ENCODE measurements around the gene DICER1.

Gene DICER1

DNA sequence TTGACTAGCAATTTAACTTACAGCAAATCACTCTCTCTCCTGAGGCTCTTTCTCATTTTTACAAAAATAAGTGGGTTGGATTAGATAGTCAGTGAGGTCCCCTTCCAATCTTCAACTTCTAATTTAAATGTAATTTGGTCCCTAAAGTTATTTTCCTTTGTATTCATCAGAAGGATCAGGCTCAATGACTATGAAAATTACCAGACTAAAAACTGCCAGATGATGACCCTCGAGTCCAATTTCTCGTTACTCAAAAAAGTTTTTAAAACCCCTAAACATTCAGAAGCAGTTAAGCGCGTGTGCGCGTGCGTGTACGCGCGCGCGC is 34.7 kb downstream of the DICER1 start:
- DNase-seq, result no peak

GRCh38 chr14:95121911-95122620 is 35.3 kb downstream of the DICER1 start:
- DNase-seq, result no peak

DNA sequence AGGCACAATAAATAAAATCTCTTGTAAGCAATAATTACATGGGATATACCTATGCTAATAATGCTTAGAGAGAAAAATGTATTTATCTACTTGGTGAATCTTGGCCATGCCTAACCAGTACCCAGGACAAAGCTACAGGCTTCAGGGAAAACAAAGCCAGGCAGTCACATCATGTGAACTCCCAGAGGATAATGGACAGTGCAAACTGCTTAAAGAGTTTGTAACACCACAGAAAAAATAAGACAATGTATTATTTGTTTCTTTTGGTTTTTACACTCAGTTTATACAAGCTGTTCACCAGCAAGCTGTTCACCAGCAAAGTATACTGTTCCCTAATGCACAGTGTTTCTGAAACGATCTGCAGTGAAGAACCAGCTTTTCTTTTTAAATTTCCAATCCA is 38.0 kb downstream of the DICER1 start:
- no peak for DNase-seq

GRCh38 chr14:95117937-95118721 is 39.2 kb downstream of the DICER1 start:
- DNase-seq, result no peak

DNA sequence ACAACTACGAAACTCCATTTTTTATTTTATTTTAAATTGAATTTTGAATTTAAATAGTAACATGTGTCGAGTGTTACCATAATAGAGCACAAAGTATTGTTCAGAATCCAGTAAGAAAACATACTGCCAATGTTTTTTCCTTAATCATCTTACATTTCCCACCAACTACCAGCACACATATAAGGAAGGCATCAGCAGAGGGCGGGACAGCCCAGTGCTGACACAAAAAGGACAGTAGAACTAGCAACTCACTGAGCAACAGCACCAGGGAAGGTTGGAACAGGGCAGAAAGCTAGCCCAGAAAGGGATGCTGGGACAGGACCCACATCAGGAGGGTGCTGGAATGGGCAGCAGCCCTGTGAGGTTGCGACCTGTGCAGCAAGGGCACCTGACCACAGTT is 43.9 kb downstream of the DICER1 start:
- DNase-seq, result no peak

DNA sequence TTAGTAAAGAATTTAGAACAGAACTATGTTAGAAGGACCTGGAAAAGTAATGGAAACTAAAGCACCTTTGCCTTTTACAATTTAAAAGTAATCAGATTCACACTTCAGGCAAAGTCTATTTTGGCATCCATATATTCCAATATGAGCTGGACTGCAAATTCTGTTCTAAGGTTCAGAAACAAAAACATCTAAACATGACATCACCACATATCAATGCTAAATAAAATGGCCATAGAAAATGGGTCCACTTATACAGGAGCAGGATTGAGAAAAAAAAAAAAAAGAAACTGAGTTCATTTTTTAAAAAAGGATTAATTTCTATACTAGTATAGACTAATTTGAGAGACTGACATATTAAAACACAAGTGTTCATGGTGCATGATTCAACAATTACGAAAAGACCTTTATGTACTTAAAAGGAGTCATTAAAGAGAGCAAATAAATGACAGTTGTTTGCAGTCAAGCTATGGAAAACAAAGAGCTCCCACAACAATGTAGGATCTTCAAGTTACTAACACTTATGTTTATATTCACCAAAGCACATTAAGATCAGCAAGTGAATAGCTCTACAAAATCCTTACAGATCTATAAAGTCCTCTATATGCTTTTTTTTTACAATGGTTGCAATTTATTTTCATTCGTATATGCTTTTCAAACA is 45.7 kb downstream of the DICER1 start:
- no peak for DNase-seq

DNA sequence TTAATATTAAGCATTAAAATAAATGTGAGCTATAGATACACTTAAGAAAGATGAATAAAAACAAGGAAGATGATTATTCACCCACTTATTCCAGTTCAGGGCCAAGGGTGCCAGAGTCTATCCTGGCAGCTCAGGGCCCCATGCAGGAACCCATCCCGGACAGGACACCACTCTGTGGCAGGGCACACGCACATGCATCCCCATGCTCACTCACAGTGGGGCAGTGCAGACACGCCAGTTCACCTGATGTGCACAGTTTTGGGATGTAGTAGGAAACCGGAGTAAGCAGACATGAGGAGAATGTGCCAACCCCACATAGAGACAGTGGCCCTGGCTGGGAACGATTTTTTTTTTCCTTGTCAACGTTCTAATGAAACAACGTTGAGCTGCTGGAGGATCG is 47.2 kb downstream of the DICER1 start:
- no peak for DNase-seq

DNA sequence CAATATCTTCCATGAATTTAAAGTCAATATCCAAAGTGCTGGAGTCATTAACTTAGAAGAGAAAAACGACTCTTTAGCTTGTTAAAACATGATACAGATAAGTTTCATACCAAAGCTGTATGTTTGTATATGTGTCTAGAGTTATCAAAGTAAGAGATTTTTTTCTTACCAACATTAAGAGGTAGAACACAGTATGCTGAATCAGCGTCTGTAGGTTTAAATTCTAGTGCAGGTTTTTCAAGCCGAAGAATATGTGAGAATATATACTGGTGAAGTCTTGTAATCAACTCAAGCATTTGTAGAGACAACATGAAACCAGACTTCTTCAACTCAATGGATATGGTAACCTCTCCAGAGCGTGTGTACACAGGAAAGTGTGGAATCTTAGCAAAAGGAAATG is 49.6 kb downstream of the DICER1 start:
- DNase-seq, result no peak

DNA sequence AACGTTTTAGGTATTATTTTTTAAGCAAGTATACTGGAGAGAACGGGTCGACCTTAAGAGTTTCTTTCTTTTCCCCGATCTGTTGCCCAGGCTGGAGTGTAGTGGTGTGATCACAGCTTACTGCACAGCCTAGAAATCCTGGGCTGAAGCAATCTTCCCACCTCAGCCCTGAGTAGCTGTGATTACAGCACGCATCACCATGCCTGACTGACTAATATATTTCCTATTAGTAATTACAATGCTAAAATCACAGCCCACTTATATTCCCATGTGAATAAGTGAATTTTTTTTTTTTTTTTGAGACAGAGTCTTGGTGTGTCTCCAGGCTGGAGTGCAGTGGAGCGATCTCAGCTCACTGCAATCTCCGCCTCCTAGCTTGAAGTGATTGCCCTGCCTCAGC is 50.4 kb downstream of the DICER1 start:
- no peak for DNase-seq

GRCh38 chr14:95104911-95105310 is 52.4 kb downstream of the DICER1 start:
- no peak for DNase-seq

DNA sequence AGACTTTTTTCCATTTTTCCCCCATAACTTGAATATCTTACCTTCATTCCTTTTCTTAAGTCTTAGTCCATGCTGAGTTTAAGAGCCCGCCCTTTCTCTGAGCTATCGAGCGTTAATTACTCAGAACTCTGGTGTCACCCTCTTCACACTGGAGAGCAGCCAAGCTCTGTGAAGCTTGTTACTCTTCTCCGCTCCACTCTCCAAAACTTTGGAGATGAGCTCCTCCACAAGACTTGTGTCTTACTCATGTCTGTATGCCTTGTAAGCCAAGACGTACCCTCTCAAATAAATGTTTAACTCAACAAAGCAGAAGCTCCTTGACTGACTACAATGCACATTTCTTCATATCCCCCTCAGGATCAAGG is 54.7 kb downstream of the DICER1 start:
- no peak for DNase-seq

- no peak for DNase-seq
These were observed 55.3 kb downstream of the DICER1 start for GRCh38 chr14:95101736-95102679.

- DNase-seq, result no peak
These were observed 58.2 kb downstream of the DICER1 start for GRCh38 chr14:95098984-95099599.

DNA sequence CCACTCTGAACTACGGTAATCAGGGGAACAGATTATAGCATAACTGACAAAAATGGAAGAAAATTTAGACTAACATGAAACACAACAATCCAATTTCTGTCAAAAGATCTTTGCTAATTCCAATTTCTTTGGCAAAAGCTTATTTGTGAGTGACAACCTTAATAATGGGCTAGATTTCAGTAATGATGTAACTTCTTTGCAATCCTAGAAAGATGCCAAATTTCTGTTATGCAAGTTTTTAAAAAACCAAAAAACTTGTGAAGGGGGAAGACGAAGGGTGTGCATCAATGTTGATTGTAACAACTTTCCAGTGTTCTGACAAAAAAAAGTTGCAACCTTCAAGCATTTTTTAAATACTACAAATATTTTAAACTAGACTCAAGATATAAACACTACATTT is 59.9 kb downstream of the DICER1 start:
- no peak for DNase-seq

DNA sequence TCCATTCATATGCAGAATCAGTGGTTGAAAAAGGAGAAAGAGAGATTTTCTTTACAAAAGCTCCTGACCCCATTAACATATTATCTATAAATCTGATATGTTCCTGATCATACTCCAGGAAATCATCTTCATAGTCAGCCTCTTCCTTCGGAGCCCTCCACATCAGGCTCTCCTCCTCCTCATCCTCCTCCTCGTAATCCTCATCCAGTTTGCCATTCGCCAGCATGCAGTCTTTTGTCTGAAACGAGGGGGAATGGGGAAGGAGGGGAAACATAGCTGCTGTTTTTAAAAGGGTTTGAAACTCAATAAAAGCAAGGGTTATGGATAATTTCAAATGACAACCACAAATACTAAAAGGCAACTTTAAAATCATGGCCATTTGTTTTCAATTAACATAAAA is 60.9 kb downstream of the DICER1 start:
- no peak for DNase-seq

DNA sequence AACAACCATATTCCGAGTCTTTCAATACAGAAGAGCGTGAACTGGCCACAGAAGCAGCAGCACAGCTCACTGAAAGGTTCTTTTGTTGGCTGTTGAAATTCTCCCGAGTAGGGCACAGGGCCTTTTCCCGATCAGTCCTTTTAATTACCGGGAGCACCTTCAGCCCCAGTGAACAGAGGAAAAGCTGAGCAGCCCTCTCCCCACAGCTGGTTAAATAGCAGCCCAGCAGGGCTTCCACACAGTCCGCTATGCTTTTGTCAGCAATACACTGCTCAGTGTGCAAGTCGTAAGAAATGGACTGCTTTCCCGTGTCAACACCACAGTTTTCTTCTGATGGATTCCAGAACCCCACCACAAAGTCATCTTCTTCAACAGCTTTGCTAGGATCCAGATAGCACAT is 61.3 kb downstream of the DICER1 start:
- no peak for DNase-seq

DNA sequence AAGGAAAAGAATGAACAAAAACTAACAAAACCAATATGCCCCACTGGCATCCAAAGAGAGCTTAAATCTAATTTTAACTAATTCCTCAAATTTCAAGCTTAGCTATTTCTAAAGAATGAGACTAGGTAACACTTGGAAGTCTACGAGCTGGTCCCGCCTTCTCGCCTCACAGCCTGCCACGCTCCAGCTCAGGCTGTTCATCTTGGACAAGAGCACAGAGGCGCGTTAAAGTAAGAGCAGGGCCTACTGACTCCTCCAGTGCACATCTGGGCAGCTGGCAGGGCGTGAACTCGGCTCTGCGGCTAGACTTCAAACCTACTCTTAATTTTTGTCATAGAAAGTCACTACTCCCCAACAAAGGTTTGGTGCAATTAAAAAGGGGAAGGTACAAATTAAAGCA is 64.6 kb downstream of the DICER1 start:
- no peak for DNase-seq

GRCh38 chr14:95091581-95091980 is 65.7 kb downstream of the DICER1 start:
- no peak for DNase-seq

GRCh38 chr14:95088665-95089064 is 68.7 kb downstream of the DICER1 start:
- DNase-seq, result no peak

- no peak for DNase-seq
These were observed 69.7 kb downstream of the DICER1 start for GRCh38 chr14:95087619-95088018.

DNA sequence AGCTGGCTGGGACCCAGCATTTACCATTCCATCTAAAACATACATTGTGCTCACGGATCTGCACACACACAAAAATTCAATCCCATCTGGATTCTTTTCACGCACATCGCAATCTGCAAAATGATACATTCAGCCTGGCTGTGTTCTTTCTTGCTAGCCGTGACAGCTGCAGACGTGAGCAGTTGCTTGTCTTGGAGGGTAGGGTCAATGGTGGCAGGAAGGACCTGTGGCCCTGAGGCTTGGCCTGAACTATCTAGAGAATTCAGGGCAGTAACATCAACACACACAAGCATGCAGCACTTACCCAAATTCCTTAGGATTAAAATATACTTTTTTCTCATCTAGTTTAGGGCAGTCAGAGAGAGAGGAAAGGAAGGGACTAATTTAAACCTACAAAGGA is 72.0 kb downstream of the DICER1 start:
- DNase-seq, result no peak

DNA sequence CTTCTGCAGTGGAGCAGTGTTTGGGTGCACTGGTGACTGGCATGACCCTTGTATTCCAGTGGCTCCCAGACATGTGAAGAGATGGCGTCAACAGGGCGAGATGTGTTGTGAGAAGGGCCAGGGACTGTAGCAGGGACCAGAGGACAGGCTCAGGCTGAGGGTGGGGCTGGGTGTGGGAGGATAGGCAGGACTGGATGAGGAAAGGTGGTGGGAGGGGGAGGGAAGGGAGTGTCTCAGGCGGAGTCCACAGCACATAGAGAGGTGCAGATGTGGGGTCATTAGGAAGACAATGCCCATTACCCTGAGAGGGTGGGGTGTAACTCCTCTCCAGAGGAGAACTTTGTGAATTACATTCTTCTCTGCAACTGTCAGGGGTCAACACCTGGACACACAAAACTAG is 78.5 kb downstream of the DICER1 start:
- DNase-seq, result no peak

- no peak for DNase-seq
These were observed 80.0 kb downstream of the DICER1 start for GRCh38 chr14:95077345-95077744.

All from activated CD8-positive, alpha-beta memory T cell treated with anti-CD3 and anti-CD28 coated beads for 24 hours (primary cell).